ENCODE data around the gene CCR6. TPM values are rescaled to one million over a fixed set of nuclear protein-coding genes. Genes with fewer than 3 reads are reported as not detected.

CCR6 gene
- total and polyA plus RNA-seq, 2 donors (not counting 3 experiments of a cell fraction or from before 2014, with no cell fraction given): not detected

DNA sequence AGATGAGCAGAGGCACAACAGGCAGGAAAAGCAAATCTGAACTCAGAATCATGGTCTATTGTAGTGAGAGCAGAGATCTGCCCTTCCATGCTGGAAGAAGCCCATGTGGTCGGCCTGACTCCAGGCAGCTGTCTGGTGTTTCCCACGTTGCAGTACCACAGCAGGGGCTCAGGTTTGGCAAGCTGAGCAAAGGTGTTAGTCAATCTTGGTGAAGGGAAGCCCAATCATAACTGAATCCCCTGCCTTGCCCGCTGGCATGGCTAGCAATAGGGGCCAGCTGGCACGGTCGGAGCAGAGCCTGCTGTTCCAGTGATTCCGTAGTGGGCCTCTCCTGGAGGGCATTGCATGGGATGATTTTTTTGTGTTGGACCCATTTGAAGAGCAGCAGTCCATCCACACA is 17.8 kb upstream of the CCR6 start:
- H3K79me2 ChIP-seq (ENCODE audit: control insufficient read depth, insufficient read depth, low read length): no peaks in the 10 kb centered on the region
- no peak for FAIRE-seq
- TF ChIP-seq EZH2 (IDR thresholded peaks at IDR 0.05; ENCODE audit: borderline replicate concordance, low read depth, low read length, severe bottlenecking): no peak
- no peak for TF ChIP-seq JUN (IDR thresholded peaks at IDR 0.05; ENCODE audit: borderline replicate concordance, insufficient read depth, insufficient read length, low read depth)
- TF ChIP-seq, protein P1, sequence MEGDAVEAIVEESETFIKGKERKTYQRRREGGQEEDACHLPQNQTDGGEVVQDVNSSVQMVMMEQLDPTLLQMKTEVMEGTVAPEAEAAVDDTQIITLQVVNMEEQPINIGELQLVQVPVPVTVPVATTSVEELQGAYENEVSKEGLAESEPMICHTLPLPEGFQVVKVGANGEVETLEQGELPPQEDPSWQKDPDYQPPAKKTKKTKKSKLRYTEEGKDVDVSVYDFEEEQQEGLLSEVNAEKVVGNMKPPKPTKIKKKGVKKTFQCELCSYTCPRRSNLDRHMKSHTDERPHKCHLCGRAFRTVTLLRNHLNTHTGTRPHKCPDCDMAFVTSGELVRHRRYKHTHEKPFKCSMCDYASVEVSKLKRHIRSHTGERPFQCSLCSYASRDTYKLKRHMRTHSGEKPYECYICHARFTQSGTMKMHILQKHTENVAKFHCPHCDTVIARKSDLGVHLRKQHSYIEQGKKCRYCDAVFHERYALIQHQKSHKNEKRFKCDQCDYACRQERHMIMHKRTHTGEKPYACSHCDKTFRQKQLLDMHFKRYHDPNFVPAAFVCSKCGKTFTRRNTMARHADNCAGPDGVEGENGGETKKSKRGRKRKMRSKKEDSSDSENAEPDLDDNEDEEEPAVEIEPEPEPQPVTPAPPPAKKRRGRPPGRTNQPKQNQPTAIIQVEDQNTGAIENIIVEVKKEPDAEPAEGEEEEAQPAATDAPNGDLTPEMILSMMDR (IDR thresholded peaks at IDR 0.05; ENCODE audit: extremely low read depth in 1 of 2, insufficient read depth in 1 of 2, low read depth in 1 of 2, low read length in 2 of 2): no peak
- no peak for TF ChIP-seq POLR2A (IDR thresholded peaks at IDR 0.05; ENCODE audit: low read depth, low read length)
- TF ChIP-seq, protein P2, sequence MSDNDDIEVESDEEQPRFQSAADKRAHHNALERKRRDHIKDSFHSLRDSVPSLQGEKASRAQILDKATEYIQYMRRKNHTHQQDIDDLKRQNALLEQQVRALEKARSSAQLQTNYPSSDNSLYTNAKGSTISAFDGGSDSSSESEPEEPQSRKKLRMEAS (IDR thresholded peaks at IDR 0.05; ENCODE audit: insufficient read depth, insufficient read length): no peak
- TF ChIP-seq MYC (IDR thresholded peaks at IDR 0.05; ENCODE audit: low read depth, low read length): no peak
- TF ChIP-seq FOS (IDR thresholded peaks at IDR 0.05; ENCODE audit: borderline replicate concordance, insufficient read depth, low read length): no peak
- TF ChIP-seq POLR2AphosphoS5 (IDR thresholded peaks at IDR 0.05; ENCODE audit: insufficient read depth, low read depth, low read length): no peak
- no peaks in the 10 kb centered on the region for H3K9me1 ChIP-seq (replicated peaks; ENCODE audit: control insufficient read depth, extremely low read depth, insufficient read depth, low read length)
- H3K9me3 ChIP-seq (replicated peaks; ENCODE audit: control insufficient read depth, insufficient read depth, low read length): no peaks in the 10 kb centered on the region
- no peaks in the 10 kb centered on the region for H3K27me3 ChIP-seq (ENCODE audit: control insufficient read depth in 2 of 2, insufficient read depth in 2 of 2, low read length in 2 of 2)
- no peak overlapping the region for H3K4me2 ChIP-seq (ENCODE audit: insufficient read depth, low read length)
- DNase-seq (ENCODE audit: low read depth, low spot score): no peak
- CTCF ChIA-PET: no interaction called here
- BruUV-seq (replicated peaks): no TSS peak
- H3K27ac ChIP-seq (ENCODE audit: insufficient read depth, low read depth, low read length): no peak overlapping the region
- H4K20me1 ChIP-seq (replicated peaks; ENCODE audit: control insufficient read depth, extremely low read depth, insufficient read depth, low read length): no peaks in the 10 kb centered on the region
- H3K9ac ChIP-seq (replicated peaks; ENCODE audit: extremely low read depth, insufficient read depth, low read length): no peak overlapping the region
- no peak overlapping the region for H3K4me3 ChIP-seq (replicated peaks in 1 of 3; ENCODE audit: insufficient read depth in 1 of 3, low read depth in 1 of 3, low read length in 3 of 3)
- dilution Hi-C loops (cut with MboI; ENCODE audit: extremely low pct_ligation_motif_present, low sequenced_read_pairs): no loop called here
- no peak overlapping the region for H2AFZ ChIP-seq (ENCODE audit: low read depth, low read length)
- no peaks in the 10 kb centered on the region for H3K36me3 ChIP-seq (ENCODE audit: control insufficient read depth in 2 of 2, extremely low read depth in 1 of 2, insufficient read depth in 2 of 2, low read length in 2 of 2)
- POLR2A ChIA-PET: no interaction called here
- no peaks in the 10 kb centered on the region for H3K4me1 ChIP-seq (ENCODE audit: control insufficient read depth, extremely low read depth, insufficient read depth, low read length)
- intact Hi-C loops (cut with micrococcal nuclease): no loop called here

Data from endothelial cell of umbilical vein (primary cell).